GM19455 (cell line): Measurements from ENCODE around the gene ZFHX3.
A peak's percentile ranks its signal among the peaks of the same experiment; 100 is the strongest.

Experiments used
- ATAC-seq: cut with Tn5 transposase; IDR thresholded peaks from one replicate; pipeline ENCODE4 v1.9.1; 2021; ENCODE audit not compliant: unreplicated experiment

Gene ZFHX3

GRCh38 chr16:73069581-73070262 is 21.8 kb upstream of the ZFHX3 start:
- no peak for ATAC-seq

- ATAC-seq: no peak
Observed at GRCh38 chr16:73068541-73069401, 20.8 kb upstream of the ZFHX3 start.

- no peak for ATAC-seq
Observed at GRCh38 chr16:73067671-73068540, 20.0 kb upstream of the ZFHX3 start.

- ATAC-seq: no peak
Observed at GRCh38 chr16:73066927-73067670, 19.2 kb upstream of the ZFHX3 start.

GRCh38 chr16:73066331-73066926 is 18.5 kb upstream of the ZFHX3 start:
- ATAC-seq: no peak

- ATAC-seq: no peak
Observed at GRCh38 chr16:73065632-73066330, 17.9 kb upstream of the ZFHX3 start.

- no peak for ATAC-seq
Observed at GRCh38 chr16:73064994-73065545, 17.1 kb upstream of the ZFHX3 start.

GRCh38 chr16:73064212-73064993 is 16.5 kb upstream of the ZFHX3 start:
- ATAC-seq: no peak

- ATAC-seq: no peak
Observed at GRCh38 chr16:73063854-73064211, 15.9 kb upstream of the ZFHX3 start.

- ATAC-seq: no peak
Observed at GRCh38 chr16:73062743-73063733, 15.1 kb upstream of the ZFHX3 start.

- ATAC-seq: no peak
Observed at GRCh38 chr16:73062001-73062616, 14.2 kb upstream of the ZFHX3 start.

GRCh38 chr16:73060892-73061490 is 13.1 kb upstream of the ZFHX3 start:
- ATAC-seq: no peak

GRCh38 chr16:73059779-73060615 is 12.1 kb upstream of the ZFHX3 start:
- ATAC-seq: no peak

GRCh38 chr16:73058616-73059409 is 10.9 kb upstream of the ZFHX3 start:
- peak; percentile 26 for ATAC-seq

GRCh38 chr16:73058221-73058615 is 10.3 kb upstream of the ZFHX3 start:
- peak; percentile 70 for ATAC-seq
